DOHH2 (cell line): ENCODE measurements around the gene FOXA1.

ENCODE experiments used
- CTCF ChIP-seq: fragments of 200-600 bp; sonication (generic); IDR thresholded peaks from one replicate; pipeline ENCODE4 v1.5.1; 2014; ENCODE audit warnings: antibody characterized with exemption, mild to moderate bottlenecking, low read depth, low read length; ENCODE audit not compliant: poor library complexity, severe bottlenecking
- EZH2phosphoT487 ChIP-seq: fragments of 200-600 bp; sonication (generic); IDR thresholded peaks from 2 replicates; pipeline ENCODE4 v1.6.1; 2017; ENCODE audit warnings: borderline replicate concordance, mild to moderate bottlenecking, antibody characterized with exemption, low read length, moderate library complexity, mixed read lengths

DNA sequence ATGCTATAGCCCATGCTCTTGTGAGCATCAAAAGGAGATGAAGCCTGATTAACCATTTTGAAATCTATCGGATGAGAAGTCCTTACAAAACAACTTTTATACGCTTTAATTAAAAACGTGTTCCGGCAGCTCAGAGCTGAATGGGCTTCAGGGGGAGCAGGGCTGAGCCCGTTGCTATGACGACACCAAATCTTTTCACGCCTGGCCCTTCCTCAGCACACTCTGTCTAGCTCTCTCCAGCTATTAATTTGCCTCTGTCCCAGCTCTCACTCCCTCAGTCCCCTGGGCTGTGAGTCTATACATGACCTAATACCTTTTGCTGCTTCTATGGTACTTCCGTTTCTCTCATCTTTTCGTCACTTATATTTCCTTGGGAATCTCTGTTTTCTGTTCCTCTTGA lies 15.8 kb downstream of the FOXA1 start:
- no peak for TF ChIP-seq CTCF
- no peak for TF ChIP-seq EZH2phosphoT487
